Measurements from ENCODE around the gene MTCH1. TPM values are rescaled to one million over a fixed set of nuclear protein-coding genes. Genes with fewer than 3 reads are reported as not detected.
A peak's percentile ranks its signal among the peaks of the same experiment; 100 is the strongest.
"Not testable (repeated sequence)": the region's sequence is repeated elsewhere in the genome, so short reads cannot be mapped to it uniquely, and the experiment has no call there.

Gene MTCH1
- total RNA-seq, 1 donor, result 176 TPM

DNA sequence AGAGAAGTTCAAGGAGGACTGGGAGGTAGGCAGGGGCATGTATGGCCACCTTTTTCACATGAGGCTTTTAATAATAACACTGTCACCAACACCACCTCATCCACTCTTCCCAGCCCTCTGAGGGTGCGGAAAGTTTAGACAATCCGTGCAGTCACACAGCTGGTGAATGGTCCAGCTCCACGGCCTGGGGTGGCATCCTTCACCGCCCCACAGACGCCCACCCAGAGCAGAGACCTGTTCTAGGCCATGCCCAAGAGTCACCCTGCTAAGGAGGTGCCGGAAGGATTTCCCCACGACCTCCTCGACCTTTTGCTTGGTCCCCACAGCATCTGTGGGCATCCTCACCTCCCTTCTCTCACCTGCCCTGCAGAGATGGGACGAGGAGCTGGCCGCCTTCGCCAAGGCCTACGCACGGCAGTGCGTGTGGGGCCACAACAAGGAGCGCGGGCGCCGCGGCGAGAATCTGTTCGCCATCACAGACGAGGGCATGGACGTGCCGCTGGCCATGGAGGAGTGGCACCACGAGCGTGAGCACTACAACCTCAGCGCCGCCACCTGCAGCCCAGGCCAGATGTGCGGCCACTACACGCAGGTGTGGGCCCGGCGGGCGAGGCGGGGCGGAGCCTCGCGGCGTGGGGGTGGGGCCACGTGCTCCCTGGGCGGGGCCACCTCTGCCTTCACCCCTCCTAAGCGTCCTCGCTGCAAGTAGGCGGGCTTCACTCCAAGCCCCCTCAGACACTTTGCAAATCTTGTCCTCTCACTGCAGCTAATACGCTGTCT, 27.0 kb downstream of the MTCH1 start:
- Histone ChIP-seq H3K27me3 (ENCODE audit: insufficient read depth, low read length) (peaks cover 4% of the 10 kb centered on the region), H3K9me3 (ENCODE audit: low read depth, low read length) (no peaks in the 10 kb centered on the region), H3K4me3 (ENCODE audit: low read length) (no peak overlapping the region), H3K4me1 (ENCODE audit: insufficient read depth, low read length) (peaks cover 34% of the 10 kb centered on the region)

DNA sequence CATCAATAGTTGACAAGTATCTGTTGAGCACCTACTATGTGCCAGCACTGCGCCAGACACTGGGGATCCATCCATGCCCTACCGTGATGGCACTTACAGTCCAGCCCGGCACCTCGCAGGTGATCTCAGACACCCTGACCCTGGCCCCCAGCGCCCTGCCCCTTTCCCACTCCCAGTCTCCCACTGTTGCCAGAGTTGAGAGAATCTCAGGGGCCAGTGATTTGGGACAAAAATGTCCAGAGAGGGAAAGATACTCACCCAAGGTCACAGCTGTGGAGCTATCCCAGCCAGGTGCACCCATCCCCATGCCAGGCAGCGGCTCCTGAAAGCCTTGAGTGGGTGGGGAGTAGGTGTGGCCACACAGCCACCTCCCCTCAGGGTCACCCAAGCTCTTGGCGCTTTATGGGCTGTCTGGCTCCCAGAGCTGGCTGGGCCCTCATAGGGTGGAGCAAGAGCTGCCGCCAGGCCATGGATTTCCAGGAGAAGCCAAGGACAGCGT, 28.2 kb downstream of the MTCH1 start:
- Histone ChIP-seq H3K4me1 (ENCODE audit: insufficient read depth, low read length) (peaks cover 29% of the 10 kb centered on the region), H3K27me3 (ENCODE audit: insufficient read depth, low read length) (peaks cover 4% of the 10 kb centered on the region), H3K4me3 (ENCODE audit: low read length) (no peak overlapping the region), H3K9me3 (ENCODE audit: low read depth, low read length) (no peaks in the 10 kb centered on the region)

DNA sequence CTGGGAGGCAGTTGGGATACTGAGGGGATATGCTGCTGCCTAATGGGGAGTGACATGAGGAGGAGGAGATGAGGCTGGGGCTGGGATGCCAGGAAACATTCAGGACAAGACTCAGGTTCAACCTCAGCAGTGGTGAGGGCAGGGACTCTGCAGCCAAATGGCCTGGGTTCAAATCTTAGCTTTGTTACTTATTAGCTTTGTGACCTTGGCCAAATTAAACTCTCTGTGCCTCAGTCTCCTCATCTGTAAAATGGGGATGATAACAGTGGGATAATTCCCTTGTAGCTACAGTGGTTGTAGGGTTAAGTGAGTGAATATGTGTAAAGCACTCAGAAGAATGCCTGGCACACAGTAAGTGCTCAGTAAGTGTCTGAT, 29.6 kb downstream of the MTCH1 start:
- Histone ChIP-seq H3K4me1 (ENCODE audit: insufficient read depth, low read length) (peaks cover 25% of the 10 kb centered on the region), H3K27me3 (ENCODE audit: insufficient read depth, low read length) (peaks cover 4% of the 10 kb centered on the region), H3K9me3 (ENCODE audit: low read depth, low read length) (no peaks in the 10 kb centered on the region), H3K4me3 (ENCODE audit: low read length) (no peak overlapping the region)

DNA sequence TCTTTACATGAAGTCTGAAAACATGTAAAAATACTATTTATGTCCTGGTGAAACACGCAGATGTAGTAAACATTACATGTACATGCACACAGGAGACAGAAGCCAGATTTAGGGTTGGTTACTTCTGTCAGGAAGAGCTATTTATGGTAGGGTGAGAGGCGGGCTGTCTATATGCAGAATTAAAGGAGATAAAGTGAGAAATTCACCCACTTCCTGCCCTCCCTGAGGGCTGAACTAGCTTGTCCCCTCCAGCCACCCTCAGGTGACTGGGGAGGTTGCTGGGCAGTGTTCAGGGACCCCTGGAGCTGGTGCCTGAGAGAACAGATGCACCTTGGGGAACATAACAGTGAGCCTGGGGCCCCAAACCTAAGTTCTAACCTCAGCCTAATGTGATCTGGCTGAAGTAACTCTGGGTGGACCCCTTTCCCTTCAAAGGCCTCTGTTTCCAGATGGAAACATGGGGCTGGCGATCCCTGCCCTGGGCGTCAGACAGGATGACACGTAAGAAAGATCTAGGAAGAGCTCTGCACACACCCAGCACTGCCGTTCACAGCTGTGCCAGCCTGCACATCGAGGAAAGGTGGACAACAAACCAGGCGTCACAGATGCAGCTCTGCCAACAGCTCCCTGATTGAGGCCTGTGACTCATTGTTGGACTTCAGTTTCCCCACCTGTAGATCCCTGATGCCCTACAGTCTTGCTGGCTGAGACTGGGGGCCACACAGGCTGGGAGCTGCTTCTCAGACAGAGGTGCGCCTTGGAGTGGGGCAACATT, 30.1 kb downstream of the MTCH1 start:
- Histone ChIP-seq H3K4me3 (ENCODE audit: low read length) (no peak overlapping the region), H3K4me1 (ENCODE audit: insufficient read depth, low read length) (peaks cover 25% of the 10 kb centered on the region)

DNA sequence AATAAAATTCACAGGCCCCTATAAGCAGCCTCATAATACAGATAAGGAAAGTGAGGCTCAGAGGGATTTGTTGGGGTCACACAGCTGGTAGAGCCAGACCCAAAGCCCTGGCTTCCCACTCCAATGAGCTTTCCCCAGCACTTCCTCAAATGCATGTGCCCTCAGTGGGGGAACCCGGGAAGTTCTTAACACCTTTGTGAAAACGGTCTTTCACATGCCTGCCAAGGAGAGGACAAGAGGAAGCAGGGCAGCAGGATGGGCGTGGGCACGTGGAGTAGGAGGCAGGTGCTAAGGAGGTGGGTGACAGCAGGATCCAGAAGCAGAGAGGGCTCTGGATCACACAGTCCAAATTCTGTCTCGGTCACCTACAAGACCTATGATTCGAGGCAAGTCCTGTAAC, 30.9 kb downstream of the MTCH1 start:
- Histone ChIP-seq H3K9me3 (ENCODE audit: low read depth, low read length) (no peaks in the 10 kb centered on the region), H3K4me1 (ENCODE audit: insufficient read depth, low read length) (peaks cover 25% of the 10 kb centered on the region), H3K4me3 (ENCODE audit: low read length) (peak overlapping the region; percentile 12), H3K27me3 (ENCODE audit: insufficient read depth, low read length) (peaks cover 4% of the 10 kb centered on the region)

More for the DNA sequence above, 30.1 kb downstream of the MTCH1 start:
- Histone ChIP-seq H3K27me3 (ENCODE audit: insufficient read depth, low read length) (peaks cover 4% of the 10 kb centered on the region), H3K9me3 (ENCODE audit: low read depth, low read length) (no peaks in the 10 kb centered on the region)

DNA sequence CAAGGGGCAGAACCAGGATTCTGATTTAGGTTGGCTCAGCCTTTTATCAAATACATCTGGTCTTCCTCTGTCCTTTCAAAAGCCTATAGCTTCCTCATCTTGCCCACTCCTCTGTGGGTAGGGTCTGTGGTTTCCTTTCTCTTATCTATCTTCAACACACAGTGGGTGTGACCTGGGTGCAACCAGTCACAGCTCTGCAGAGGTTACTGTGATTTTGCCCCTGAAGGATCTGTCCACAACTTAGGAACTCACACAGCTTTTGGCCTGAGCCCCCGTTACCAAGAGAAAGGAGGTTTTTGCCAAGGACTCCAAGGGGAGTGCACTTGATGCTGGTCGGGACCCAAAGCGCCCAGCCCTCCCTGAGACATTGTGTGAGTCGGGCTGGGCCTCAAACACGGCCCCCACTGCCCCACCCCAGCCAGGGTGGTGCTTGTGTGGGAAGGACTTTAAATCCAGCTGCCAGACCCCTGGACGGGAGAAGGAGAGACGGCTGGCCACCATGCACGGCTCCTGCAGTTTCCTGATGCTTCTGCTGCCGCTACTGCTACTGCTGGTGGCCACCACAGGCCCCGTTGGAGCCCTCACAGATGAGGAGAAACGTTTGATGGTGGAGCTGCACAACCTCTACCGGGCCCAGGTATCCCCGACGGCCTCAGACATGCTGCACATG, 31.6 kb downstream of the MTCH1 start, which contains the start of gene PI16:
Gene PI16, plus strand, starts transcription at position 477 of the 670 bp plus-strand sequence. Its CDS starts 23 bp downstream, at position 500.
- Histone ChIP-seq H3K4me3 (ENCODE audit: low read length) (peak within 1 kb of the TSS; percentile 12), H3K9me3 (ENCODE audit: low read depth, low read length) (no peaks in the 10 kb centered on the region), H3K27me3 (ENCODE audit: insufficient read depth, low read length) (peaks cover 4% of the 10 kb centered on the region), H3K4me1 (ENCODE audit: insufficient read depth, low read length) (peaks cover 25% of the 10 kb centered on the region)

DNA sequence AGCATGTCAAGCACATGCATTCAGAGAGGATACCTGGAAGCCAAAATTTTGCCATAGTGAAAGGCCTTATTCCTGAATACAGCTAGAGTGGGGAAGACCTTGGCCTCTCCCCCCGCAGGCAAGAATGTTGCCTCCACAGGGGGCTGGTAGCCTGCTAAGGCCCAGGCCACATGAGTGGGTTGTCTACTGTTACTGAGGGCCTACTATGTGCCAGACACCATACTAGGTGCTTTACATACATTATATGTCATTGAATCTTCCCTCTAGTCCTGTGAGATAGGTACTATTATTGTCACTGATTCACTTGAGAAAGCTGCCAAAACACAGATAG, 32.1 kb downstream of the MTCH1 start:
- peaks cover 4% of the 10 kb centered on the region for H3K27me3 ChIP-seq (ENCODE audit: insufficient read depth, low read length)
- H3K9me3 ChIP-seq (ENCODE audit: low read depth, low read length), result no peaks in the 10 kb centered on the region
- peaks cover 25% of the 10 kb centered on the region for H3K4me1 ChIP-seq (ENCODE audit: insufficient read depth, low read length)
- no peak overlapping the region for H3K4me3 ChIP-seq (ENCODE audit: low read length)

DNA sequence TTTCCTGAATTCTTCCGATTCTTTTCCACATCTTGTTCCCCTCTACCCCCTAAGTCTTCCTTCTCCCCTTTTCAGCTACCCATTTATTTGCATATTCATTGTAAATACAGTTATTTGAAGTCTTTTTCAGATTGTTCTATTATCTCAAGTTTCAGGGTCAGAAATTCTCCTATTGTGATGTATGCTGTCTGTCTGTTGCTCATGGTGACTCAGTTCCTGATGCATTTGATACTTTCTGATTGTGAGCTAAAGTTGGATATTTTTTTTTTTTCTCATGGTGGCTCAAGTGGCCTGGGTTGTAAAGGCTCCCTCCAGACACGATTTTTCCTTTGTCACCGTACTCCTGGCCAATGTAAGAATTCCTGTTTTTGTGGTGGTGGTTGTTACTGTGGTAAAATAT, 36.4 kb downstream of the MTCH1 start:
- peaks cover 1% of the 10 kb centered on the region for H3K27me3 ChIP-seq (ENCODE audit: insufficient read depth, low read length)
- H3K9me3 ChIP-seq (ENCODE audit: low read depth, low read length), result no peaks in the 10 kb centered on the region
- no peak overlapping the region for H3K4me3 ChIP-seq (ENCODE audit: low read length)
- H3K4me1 ChIP-seq (ENCODE audit: insufficient read depth, low read length), result peaks cover 25% of the 10 kb centered on the region

DNA sequence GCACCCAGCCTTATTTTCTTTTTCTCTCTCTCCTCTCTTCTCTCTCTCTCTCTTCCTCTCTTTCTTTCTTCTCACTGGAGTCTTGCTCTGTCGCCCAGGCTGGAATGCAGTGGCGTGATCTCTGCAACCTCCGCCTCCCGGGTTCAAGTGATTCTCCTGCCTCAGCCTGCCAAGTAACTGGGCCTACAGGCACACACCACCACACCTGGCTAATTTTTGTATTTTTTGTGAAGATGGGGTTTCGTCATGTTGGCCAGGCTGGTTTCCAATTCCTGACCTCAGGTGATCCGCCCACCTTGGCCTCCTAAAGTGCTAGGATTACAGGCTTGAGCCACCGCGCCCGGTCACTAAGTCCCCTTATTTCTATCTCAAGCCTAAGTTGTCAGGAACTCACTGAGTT, 36.9 kb downstream of the MTCH1 start:
- H3K4me3 ChIP-seq (ENCODE audit: low read length); H3K27me3 ChIP-seq (ENCODE audit: insufficient read depth, low read length); H3K9me3 ChIP-seq (ENCODE audit: low read depth, low read length): not testable (repeated sequence)
- H3K4me1 ChIP-seq (ENCODE audit: insufficient read depth, low read length), result peaks cover 19% of the 10 kb centered on the region

DNA sequence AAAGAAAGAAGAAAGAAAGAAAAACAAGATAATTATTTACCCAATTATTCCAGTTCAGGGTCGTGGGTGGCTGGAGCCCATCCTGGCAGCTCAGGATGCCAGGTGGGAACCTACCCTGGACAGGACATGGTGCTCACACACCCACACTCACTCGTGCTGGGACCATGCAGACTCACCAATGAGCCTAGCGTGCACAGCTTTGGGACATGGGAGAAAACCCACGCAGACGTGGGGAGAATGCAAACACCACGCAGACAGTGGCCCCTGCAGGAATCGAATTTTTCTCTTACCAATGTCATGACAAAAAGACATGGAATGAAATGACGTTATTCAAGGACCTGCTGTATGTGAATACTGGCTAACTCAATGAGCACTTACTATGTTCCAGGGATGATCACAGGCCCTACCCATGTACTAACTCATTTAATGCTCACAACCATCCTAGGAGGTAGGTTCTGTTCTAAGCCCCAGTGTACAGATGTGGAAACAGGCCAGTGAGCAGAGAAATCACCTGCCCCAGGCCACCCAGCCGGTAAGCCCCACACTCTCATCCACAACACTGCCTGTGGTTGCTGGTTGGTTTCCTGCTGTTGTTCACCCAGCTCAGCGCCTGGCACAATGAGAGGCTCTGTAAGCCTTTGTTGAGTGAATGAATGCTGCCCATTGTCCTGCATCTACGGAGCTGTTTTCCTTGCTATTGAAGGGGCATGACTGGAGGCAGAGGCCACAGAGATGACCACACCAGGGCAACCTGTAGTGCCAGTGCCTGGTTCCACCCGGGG, 38.2 kb downstream of the MTCH1 start:
- Histone ChIP-seq H3K4me1 (ENCODE audit: insufficient read depth, low read length) (peaks cover 12% of the 10 kb centered on the region), H3K4me3 (ENCODE audit: low read length) (no peak overlapping the region)

DNA sequence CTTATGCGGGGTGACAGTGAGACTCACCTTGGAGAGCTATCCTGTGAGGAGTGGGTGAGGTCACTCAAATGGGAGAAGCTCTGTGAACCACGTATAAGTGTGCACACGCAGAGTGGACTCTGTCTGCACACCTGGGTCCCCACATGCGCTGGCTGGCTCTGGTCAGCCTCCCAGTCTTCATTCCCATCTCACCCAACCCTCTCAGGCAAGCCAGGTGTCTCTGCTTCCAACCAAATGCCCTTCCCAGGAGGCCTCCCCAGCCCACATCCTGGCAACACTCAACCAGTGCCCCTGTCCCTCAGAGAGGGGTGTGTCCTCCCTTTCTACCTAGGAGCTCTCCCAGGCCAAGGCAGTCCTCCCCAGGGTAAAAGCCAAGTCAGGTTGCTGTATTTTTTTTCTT, 39.5 kb downstream of the MTCH1 start:
- no peaks in the 10 kb centered on the region for H3K27me3 ChIP-seq (ENCODE audit: insufficient read depth, low read length)
- H3K9me3 ChIP-seq (ENCODE audit: low read depth, low read length), result no peaks in the 10 kb centered on the region
- H3K4me1 ChIP-seq (ENCODE audit: insufficient read depth, low read length), result peaks cover 12% of the 10 kb centered on the region
- H3K4me3 ChIP-seq (ENCODE audit: low read length), result no peak overlapping the region

More for the DNA sequence above, 38.2 kb downstream of the MTCH1 start:
- Histone ChIP-seq H3K27me3 (ENCODE audit: insufficient read depth, low read length) (no peaks in the 10 kb centered on the region), H3K9me3 (ENCODE audit: low read depth, low read length) (no peaks in the 10 kb centered on the region)

DNA sequence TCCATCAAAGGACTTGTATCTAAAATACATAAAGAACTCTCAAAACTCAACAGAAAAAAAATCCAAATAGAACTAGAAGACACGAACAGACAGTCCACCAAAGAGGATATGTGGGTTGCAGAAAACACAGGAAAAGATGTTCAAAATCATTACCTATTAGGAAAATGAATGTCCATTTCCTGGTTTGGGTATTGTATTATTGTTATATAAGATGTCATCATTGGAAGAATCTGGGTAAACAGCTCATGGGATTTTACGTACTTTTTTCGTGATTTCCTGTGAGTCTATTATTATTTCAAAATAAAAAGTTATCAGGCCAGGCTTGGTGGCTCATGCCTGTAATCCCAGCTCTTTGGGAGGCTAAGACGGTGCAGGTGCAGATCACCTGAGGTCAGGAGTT, 40.7 kb downstream of the MTCH1 start:
- no peaks in the 10 kb centered on the region for H3K27me3 ChIP-seq (ENCODE audit: insufficient read depth, low read length)
- peaks cover 12% of the 10 kb centered on the region for H3K4me1 ChIP-seq (ENCODE audit: insufficient read depth, low read length)
- H3K9me3 ChIP-seq (ENCODE audit: low read depth, low read length), result no peaks in the 10 kb centered on the region
- H3K4me3 ChIP-seq (ENCODE audit: low read length), result no peak overlapping the region

DNA sequence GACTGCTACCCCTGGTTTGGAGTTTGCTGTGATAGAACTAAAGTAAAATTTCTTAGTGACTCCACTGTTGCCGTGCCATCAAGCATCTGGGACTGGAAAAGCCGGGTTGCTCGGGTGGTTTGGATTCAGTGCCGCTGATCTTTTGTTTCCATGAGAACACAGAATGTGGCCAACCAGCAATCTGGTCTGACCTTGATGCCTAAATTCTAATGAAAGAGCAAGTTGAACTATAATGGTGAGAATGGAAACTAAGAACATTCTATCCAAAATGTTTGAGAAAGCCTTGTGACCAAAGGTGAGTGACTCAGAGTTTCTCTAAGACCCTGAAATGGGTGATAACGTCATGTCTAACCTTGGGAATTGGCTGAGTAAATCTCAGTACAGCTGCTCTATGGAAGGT, 41.3 kb downstream of the MTCH1 start:
- peaks cover 12% of the 10 kb centered on the region for H3K4me1 ChIP-seq (ENCODE audit: insufficient read depth, low read length)

DNA sequence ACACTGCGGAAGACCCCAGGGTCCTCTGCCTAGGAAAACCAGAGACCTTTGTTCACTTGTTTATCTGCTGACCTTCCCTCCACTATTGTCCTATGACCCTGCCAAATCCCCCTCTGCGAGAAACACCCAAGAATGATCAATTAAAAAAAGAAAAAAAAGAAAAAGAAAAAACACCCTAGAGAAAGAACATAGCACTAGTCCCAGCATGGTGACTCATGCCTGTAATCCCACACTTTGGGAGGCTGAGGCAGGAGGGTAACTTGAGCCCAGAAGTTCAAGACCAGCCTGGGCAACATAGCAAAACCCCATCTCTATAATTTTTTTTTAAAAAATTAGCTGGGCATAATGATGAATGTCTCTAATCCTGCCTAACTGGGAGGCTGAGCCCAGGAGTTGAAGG, 43.7 kb downstream of the MTCH1 start:
- not testable (repeated sequence) for H3K9me3 ChIP-seq (ENCODE audit: low read depth, low read length); H3K4me3 ChIP-seq (ENCODE audit: low read length); H3K27me3 ChIP-seq (ENCODE audit: insufficient read depth, low read length); H3K4me1 ChIP-seq (ENCODE audit: insufficient read depth, low read length)

More for the DNA sequence above, 41.3 kb downstream of the MTCH1 start:
- Histone ChIP-seq H3K9me3 (ENCODE audit: low read depth, low read length) (no peaks in the 10 kb centered on the region), H3K27me3 (ENCODE audit: insufficient read depth, low read length) (no peaks in the 10 kb centered on the region), H3K4me3 (ENCODE audit: low read length) (no peak overlapping the region)

Measured in mononuclear cell (primary cell).